GM18520 (cell line): ENCODE data around the gene ZSCAN4.

Experiments
- ATAC-seq: cut with Tn5 transposase; IDR thresholded peaks from one replicate; pipeline ENCODE4 v1.9.1; 2021; ENCODE audit not compliant: unreplicated experiment

Gene ZSCAN4

GRCh38 chr19:57675881-57676280, 7.1 kb downstream of the ZSCAN4 start:
- no peak for ATAC-seq

GRCh38 chr19:57682226-57682766, 13.6 kb downstream of the ZSCAN4 start:
- ATAC-seq: no peak

- ATAC-seq: no peak
Measured at GRCh38 chr19:57686727-57687126, 18.0 kb downstream of the ZSCAN4 start.

- no peak for ATAC-seq
Measured at GRCh38 chr19:57687363-57688010, 18.8 kb downstream of the ZSCAN4 start.

- ATAC-seq: no peak
Measured at GRCh38 chr19:57688011-57688763, 19.5 kb downstream of the ZSCAN4 start.

- ATAC-seq: no peak
Measured at GRCh38 chr19:57689750-57690149, 21.0 kb downstream of the ZSCAN4 start.

- ATAC-seq: no peak
Measured at GRCh38 chr19:57701625-57702024, 32.9 kb downstream of the ZSCAN4 start.

- ATAC-seq: no peak
Measured at GRCh38 chr19:57706346-57706745, 37.6 kb downstream of the ZSCAN4 start.

GRCh38 chr19:57708641-57709361, 40.1 kb downstream of the ZSCAN4 start, which contains the start of gene ZNF154:
TSS of gene ZNF154 (minus strand) at chr19:57709204. CDS start at chr19:57708971, 233 bp downstream.
- ATAC-seq: no peak

GRCh38 chr19:57709616-57710015, 40.9 kb downstream of the ZSCAN4 start:
- ATAC-seq: no peak

GRCh38 chr19:57712222-57712621, 43.5 kb downstream of the ZSCAN4 start:
- ATAC-seq: no peak

GRCh38 chr19:57719424-57719823, 50.7 kb downstream of the ZSCAN4 start:
- ATAC-seq: no peak

- ATAC-seq: no peak
Measured at GRCh38 chr19:57719901-57720519, 51.3 kb downstream of the ZSCAN4 start.

- no peak for ATAC-seq
Measured at GRCh38 chr19:57720878-57721277, 52.1 kb downstream of the ZSCAN4 start.
